H9 (cell line): Measurements from ENCODE around the gene USPL1. TPM values are rescaled to one million over a fixed set of nuclear protein-coding genes. Genes with fewer than 3 reads are reported as not detected.
"Not testable (repeated sequence)": the region's sequence is repeated elsewhere in the genome, so short reads cannot be mapped to it uniquely, and the experiment has no call there.

Experiments
- DNase-seq: peaks from one replicate; pipeline ENCODE4 v3.0.0-alpha.2; 2017
- H2AFZ ChIP-seq: one replicate; pipeline ENCODE4 v1.6.1; 2013; ENCODE audit warnings: mild to moderate bottlenecking, low read length, control low read depth, moderate library complexity
- H2AK5ac ChIP-seq: 2 replicates; pipeline ENCODE4 v1.6.1; 2013; ENCODE audit warnings: low read length, control low read depth, mixed read lengths; ENCODE audit not compliant: insufficient read length
- H2BK120ac ChIP-seq: one replicate; pipeline ENCODE4 v1.6.1; 2013; ENCODE audit warnings: low read depth, mild to moderate bottlenecking, low read length, control low read depth, inconsistent platforms; ENCODE audit not compliant: poor library complexity, severe bottlenecking
- H2BK12ac ChIP-seq: 2 replicates; pipeline ENCODE4 v1.6.1; 2013; ENCODE audit warnings: low read length, control low read depth, mixed read lengths, low read depth; ENCODE audit not compliant: insufficient read length
- H2BK15ac ChIP-seq: 2 replicates; pipeline ENCODE4 v1.6.1; 2013; ENCODE audit warnings: low read depth, low read length, control low read depth
- H2BK20ac ChIP-seq: one replicate; pipeline ENCODE4 v1.6.1; 2013; ENCODE audit warnings: low read depth, mild to moderate bottlenecking, low read length, control low read depth, inconsistent platforms; ENCODE audit not compliant: poor library complexity, severe bottlenecking
- H2BK5ac ChIP-seq: 2 replicates; pipeline ENCODE4 v1.6.1; 2013; ENCODE audit warnings: low read length, control low read depth, mixed read lengths; ENCODE audit not compliant: insufficient read length
- H3K14ac ChIP-seq: 2 replicates; pipeline ENCODE4 v1.6.1; 2013; ENCODE audit warnings: low read length, control low read depth; ENCODE audit not compliant: insufficient read depth
- H3K18ac ChIP-seq: 2 replicates; pipeline ENCODE4 v1.6.1; 2013; ENCODE audit warnings: low read depth, mild to moderate bottlenecking, mixed read lengths, low read length, control low read depth; ENCODE audit not compliant: insufficient read length
- H3K23ac ChIP-seq: 2 replicates; pipeline ENCODE4 v1.6.1; 2013; ENCODE audit warnings: low read length, control low read depth, mixed read lengths, low read depth; ENCODE audit not compliant: insufficient read length
- H3K23me2 ChIP-seq: 2 replicates; pipeline ENCODE4 v1.6.1; 2013; ENCODE audit warnings: low read depth, mild to moderate bottlenecking, mixed read lengths, low read length, control low read depth; ENCODE audit not compliant: insufficient read length, poor library complexity, severe bottlenecking
- H3K27ac ChIP-seq: 2 replicates; pipeline ENCODE4 v1.5.1; 2013; ENCODE audit warnings: low read length, control low read depth, mixed read lengths, low read depth; ENCODE audit not compliant: insufficient read length
- H3K27me3 ChIP-seq: 2 replicates; pipeline ENCODE4 v1.6.1; 2013; ENCODE audit warnings: low read length, control low read depth, inconsistent platforms; ENCODE audit not compliant: insufficient read depth
- H3K4ac ChIP-seq: 2 replicates; pipeline ENCODE4 v1.6.1; 2013; ENCODE audit warnings: low read depth, mild to moderate bottlenecking, control low read depth, inconsistent platforms, low read length, moderate library complexity
- H3K4me1 ChIP-seq: 2 replicates; pipeline ENCODE4 v1.6.1; 2013; ENCODE audit warnings: low read length, control low read depth, inconsistent platforms; ENCODE audit not compliant: insufficient read depth
- H3K4me2 ChIP-seq: 2 replicates; pipeline ENCODE4 v1.6.1; 2013; ENCODE audit warnings: low read length, control low read depth, mixed read lengths; ENCODE audit not compliant: insufficient read length, insufficient read depth
- H3K56ac ChIP-seq: 2 replicates; pipeline ENCODE4 v1.6.1; 2013; ENCODE audit warnings: low read depth, mild to moderate bottlenecking, mixed read lengths, low read length, control low read depth; ENCODE audit not compliant: insufficient read length
- H3K79me1 ChIP-seq: 2 replicates; pipeline ENCODE4 v1.6.1; 2013; ENCODE audit warnings: low read depth, mild to moderate bottlenecking, moderate library complexity, low read length, control low read depth, inconsistent platforms; ENCODE audit not compliant: insufficient read depth, poor library complexity, severe bottlenecking
- H3K79me2 ChIP-seq: 2 replicates; pipeline ENCODE4 v1.6.1; 2013; ENCODE audit warnings: low read length, control low read depth, inconsistent platforms; ENCODE audit not compliant: insufficient read depth
- H3K9ac ChIP-seq: 2 replicates; pipeline ENCODE4 v1.6.1; 2013; ENCODE audit warnings: low read length, control low read depth, mixed read lengths; ENCODE audit not compliant: insufficient read length; ENCODE audit errors: extremely low read depth
- H3K9me3 ChIP-seq: one replicate; pipeline ENCODE4 v1.6.1; 2013; ENCODE audit warnings: low read depth, low read length, inconsistent platforms; ENCODE audit not compliant: control insufficient read depth
- H3T11ph ChIP-seq: one replicate; pipeline ENCODE4 v1.6.1; 2013; ENCODE audit warnings: mild to moderate bottlenecking, low read length, control low read depth, inconsistent platforms
- H4K20me1 ChIP-seq: one replicate; pipeline ENCODE4 v1.6.1; 2013; ENCODE audit not compliant: control insufficient read depth, insufficient read length, insufficient read depth
- H4K5ac ChIP-seq: 2 replicates; pipeline ENCODE4 v1.6.1; 2013; ENCODE audit warnings: low read depth, mild to moderate bottlenecking, mixed read lengths, low read length, control low read depth; ENCODE audit not compliant: insufficient read length
- H4K8ac ChIP-seq: replicated peaks from 2 replicates; pipeline ENCODE4 v1.6.1; 2013; ENCODE audit warnings: low read length, control low read depth, mixed read lengths, low read depth; ENCODE audit not compliant: insufficient read length
- H4K91ac ChIP-seq: 2 replicates; pipeline ENCODE4 v1.6.1; 2013; ENCODE audit warnings: low read depth, mild to moderate bottlenecking, moderate library complexity, mixed read lengths, low read length, control low read depth; ENCODE audit not compliant: insufficient read length
- H3K27ac Mint-ChIP-seq, 3 experiments: 2 replicates in 2 of 3; 3 replicates in 1 of 3; pipeline ENCODE4 v1.8.0; 2020 to 2021; ENCODE audit warnings: mixed read lengths in 3 of 3, mild to moderate bottlenecking in 1 of 3, moderate library complexity in 1 of 3
- H3K27me3 Mint-ChIP-seq: 2 replicates; pipeline ENCODE4 v1.8.0; 2021; ENCODE audit warnings: low read depth, mild to moderate bottlenecking, moderate library complexity, mixed read lengths
- H3K36me3 Mint-ChIP-seq, 3 experiments: 2 replicates in 2 of 3; 3 replicates in 1 of 3; pipeline ENCODE4 v1.8.0; 2020 to 2021; ENCODE audit warnings: low read depth in 3 of 3, mixed read lengths in 3 of 3; ENCODE audit not compliant: insufficient read depth in 1 of 3
- H3K4me1 Mint-ChIP-seq, 2 experiments: 2 replicates each; pipeline ENCODE4 v1.8.0; 2020; ENCODE audit warnings: mixed read lengths in 2 of 2
- H3K4me3 Mint-ChIP-seq, 2 experiments: 2 replicates in 1 of 2; 3 replicates in 1 of 2; pipeline ENCODE4 v1.8.0; 2020 to 2021; ENCODE audit warnings: mild to moderate bottlenecking in 2 of 2, mixed read lengths in 2 of 2, moderate library complexity in 1 of 2
- H3K9me3 Mint-ChIP-seq, 2 experiments: 2 replicates in 1 of 2; 3 replicates in 1 of 2; pipeline ENCODE4 v1.8.0; 2020; ENCODE audit warnings: mild to moderate bottlenecking in 2 of 2, mixed read lengths in 2 of 2, moderate library complexity in 1 of 2
- WGBS: extraction: QIAGEN DNeasy Blood & Tissue Kit; methylation state at CpG from one replicate; pipeline ENCODE4 v1.1.7; 2013; ENCODE audit warnings: missing lambda C conversion rate, low lambda C conversion rate, mixed read lengths; ENCODE audit not compliant: insufficient read length; ENCODE audit errors: extremely low coverage; 5-methylcytosine and 5-hydroxymethylcytosine counted together
- total RNA-seq: library from RNA; stranded (reverse); gene quantifications from 2 replicates; pipeline ENCODE4 v1.2.1, GENCODE V29; 2021
- TF ChIP-seq, protein P1 (sequence below): fragments of 200-600 bp; sonication (generic); conservative IDR thresholded peaks from 3 replicates; pipeline ENCODE4 v1.8.0; 2021; ENCODE audit warnings: antibody characterized with exemption, mild to moderate bottlenecking

Gene USPL1
- total RNA-seq, 1 experiment from 2014 or later = 17.6 TPM

DNA sequence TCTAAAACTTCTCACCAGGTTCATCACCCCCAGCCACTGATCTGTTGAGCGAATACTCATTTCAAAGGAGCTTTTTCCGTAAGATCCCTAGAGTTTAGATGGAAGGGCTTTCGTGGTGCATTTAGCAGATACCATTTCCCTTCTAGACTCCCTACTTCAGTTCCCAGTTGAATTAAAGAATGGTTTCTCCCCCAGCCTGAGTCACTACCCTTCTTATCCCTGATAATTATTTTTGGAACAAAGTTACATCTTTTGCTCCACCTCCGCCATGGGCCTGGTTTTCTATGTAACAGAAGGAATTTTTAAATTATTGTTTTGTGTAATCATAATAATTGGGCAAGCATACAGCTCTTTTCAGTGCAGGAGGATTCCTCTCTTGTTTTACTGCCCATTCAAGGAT is 22.0 kb downstream of the USPL1 start:
- TF ChIP-seq, protein P1, sequence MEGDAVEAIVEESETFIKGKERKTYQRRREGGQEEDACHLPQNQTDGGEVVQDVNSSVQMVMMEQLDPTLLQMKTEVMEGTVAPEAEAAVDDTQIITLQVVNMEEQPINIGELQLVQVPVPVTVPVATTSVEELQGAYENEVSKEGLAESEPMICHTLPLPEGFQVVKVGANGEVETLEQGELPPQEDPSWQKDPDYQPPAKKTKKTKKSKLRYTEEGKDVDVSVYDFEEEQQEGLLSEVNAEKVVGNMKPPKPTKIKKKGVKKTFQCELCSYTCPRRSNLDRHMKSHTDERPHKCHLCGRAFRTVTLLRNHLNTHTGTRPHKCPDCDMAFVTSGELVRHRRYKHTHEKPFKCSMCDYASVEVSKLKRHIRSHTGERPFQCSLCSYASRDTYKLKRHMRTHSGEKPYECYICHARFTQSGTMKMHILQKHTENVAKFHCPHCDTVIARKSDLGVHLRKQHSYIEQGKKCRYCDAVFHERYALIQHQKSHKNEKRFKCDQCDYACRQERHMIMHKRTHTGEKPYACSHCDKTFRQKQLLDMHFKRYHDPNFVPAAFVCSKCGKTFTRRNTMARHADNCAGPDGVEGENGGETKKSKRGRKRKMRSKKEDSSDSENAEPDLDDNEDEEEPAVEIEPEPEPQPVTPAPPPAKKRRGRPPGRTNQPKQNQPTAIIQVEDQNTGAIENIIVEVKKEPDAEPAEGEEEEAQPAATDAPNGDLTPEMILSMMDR = no peak
- no peak overlapping the region for H2BK120ac ChIP-seq
- no peaks in the 10 kb centered on the region for H3K79me1 ChIP-seq
- no peak overlapping the region for H4K91ac ChIP-seq
- peaks cover 2% of the 10 kb centered on the region; the same call in 1 of the 2 replicates for H3K79me2 ChIP-seq
- no peak overlapping the region for H4K5ac ChIP-seq
- H3K23me2 ChIP-seq = no peaks in the 10 kb centered on the region
- H3T11ph ChIP-seq = no peak overlapping the region
- no peak for DNase-seq
- no peak overlapping the region for H2BK20ac ChIP-seq
- Mint-ChIP-seq H3K9me3 (no peaks in the 10 kb centered on the region), H3K4me3 (no peak overlapping the region), H3K27ac (no peak overlapping the region), H3K36me3 (peaks cover 11 to 48% (median 39%) of the 10 kb centered on the region in 3 experiments; a peak in 6 of 7 replicates), H3K27me3 (no peaks in the 10 kb centered on the region), H3K4me1 (no peaks in the 10 kb centered on the region)
- H3K23ac ChIP-seq = no peak overlapping the region
- no CpG with 5 or more reads among the region's 4 CpGs for WGBS
- H2BK5ac ChIP-seq = no peak overlapping the region
- no peak overlapping the region for H2BK12ac ChIP-seq
- no peaks in the 10 kb centered on the region for H4K20me1 ChIP-seq
- no peak overlapping the region for H3K14ac ChIP-seq
- H2AFZ ChIP-seq = no peak overlapping the region
- H3K4me1 ChIP-seq = no peaks in the 10 kb centered on the region
- no peak overlapping the region for H3K9ac ChIP-seq
- H3K27ac ChIP-seq = no peak overlapping the region
- no peaks in the 10 kb centered on the region for H3K9me3 ChIP-seq
- H4K8ac ChIP-seq = no peak overlapping the region
- no peaks in the 10 kb centered on the region for H3K27me3 ChIP-seq
- H3K4ac ChIP-seq = no peak overlapping the region
- H2BK15ac ChIP-seq = no peak overlapping the region
- no peak overlapping the region for H3K56ac ChIP-seq
- H3K4me2 ChIP-seq = no peak overlapping the region
- no peak overlapping the region for H2AK5ac ChIP-seq
- H3K18ac ChIP-seq = no peak overlapping the region

DNA sequence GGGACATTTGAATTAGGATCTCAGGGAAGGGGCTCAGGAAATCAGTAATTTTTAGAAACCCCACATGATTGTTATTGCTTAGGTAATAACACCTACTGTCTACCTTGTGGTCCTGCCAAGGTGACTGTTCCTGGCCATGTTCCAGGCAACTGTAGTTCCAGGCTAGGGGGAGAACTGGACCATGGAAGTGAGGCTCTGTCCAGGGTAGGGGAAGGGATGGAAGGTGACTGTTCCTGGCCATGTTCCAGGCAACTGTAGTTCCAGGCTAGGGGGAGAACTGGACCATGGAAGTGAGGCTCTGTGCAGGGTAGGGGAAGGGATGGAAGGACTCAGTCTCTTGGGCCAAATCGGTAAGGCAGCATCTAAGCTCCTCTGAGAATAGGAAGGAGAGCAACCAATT is 23.5 kb downstream of the USPL1 start:
- H2AFZ ChIP-seq, H3K9ac ChIP-seq, H3K4me3 Mint-ChIP-seq, H3K27me3 Mint-ChIP-seq, H3K9me3 ChIP-seq, H4K20me1 ChIP-seq, H3K4me1 ChIP-seq, H3K4ac ChIP-seq, H3K18ac ChIP-seq, H4K8ac ChIP-seq, H3K4me1 Mint-ChIP-seq, H4K5ac ChIP-seq, H3K23me2 ChIP-seq, H3K9me3 Mint-ChIP-seq, H2AK5ac ChIP-seq, H3T11ph ChIP-seq, H3K4me2 ChIP-seq, H3K27me3 ChIP-seq, H3K27ac ChIP-seq, H4K91ac ChIP-seq, H3K79me2 ChIP-seq, H3K79me1 ChIP-seq, H2BK5ac ChIP-seq, H3K23ac ChIP-seq, H3K14ac ChIP-seq, H2BK15ac ChIP-seq, DNase-seq, H2BK120ac ChIP-seq, H3K56ac ChIP-seq, H2BK20ac ChIP-seq, H2BK12ac ChIP-seq: not testable (repeated sequence)
- Mint-ChIP-seq H3K27ac (peak overlapping the region in 1 of 3 experiments; percentile 77; a peak in 4 of 7 replicates), H3K36me3 (peaks cover 8 to 57% (median 37%) of the 10 kb centered on the region in 3 experiments; a peak in 6 of 7 replicates)
- no CpG with 5 or more reads among the region's 1 CpG for WGBS
